OCI-LY7 (cell line): ENCODE measurements around the gene SFXN5.

Experiments used
- EZH2phosphoT487 ChIP-seq: fragments of 200-600 bp; sonication (generic); IDR thresholded peaks from 2 replicates; pipeline ENCODE4 v1.6.1; 2018; ENCODE audit warnings: low read depth, borderline replicate concordance, mild to moderate bottlenecking, mixed run types, antibody characterized with exemption, low read length, moderate library complexity, mixed read lengths
- TF ChIP-seq, protein P1 (sequence below): fragments of 200-600 bp; sonication (generic); conservative IDR thresholded peaks from 2 replicates; pipeline ENCODE4 v1.5.1; 2014; ENCODE audit warnings: mild to moderate bottlenecking, antibody characterized with exemption, low read length, moderate library complexity, mixed read lengths

- TF ChIP-seq, protein P1, sequence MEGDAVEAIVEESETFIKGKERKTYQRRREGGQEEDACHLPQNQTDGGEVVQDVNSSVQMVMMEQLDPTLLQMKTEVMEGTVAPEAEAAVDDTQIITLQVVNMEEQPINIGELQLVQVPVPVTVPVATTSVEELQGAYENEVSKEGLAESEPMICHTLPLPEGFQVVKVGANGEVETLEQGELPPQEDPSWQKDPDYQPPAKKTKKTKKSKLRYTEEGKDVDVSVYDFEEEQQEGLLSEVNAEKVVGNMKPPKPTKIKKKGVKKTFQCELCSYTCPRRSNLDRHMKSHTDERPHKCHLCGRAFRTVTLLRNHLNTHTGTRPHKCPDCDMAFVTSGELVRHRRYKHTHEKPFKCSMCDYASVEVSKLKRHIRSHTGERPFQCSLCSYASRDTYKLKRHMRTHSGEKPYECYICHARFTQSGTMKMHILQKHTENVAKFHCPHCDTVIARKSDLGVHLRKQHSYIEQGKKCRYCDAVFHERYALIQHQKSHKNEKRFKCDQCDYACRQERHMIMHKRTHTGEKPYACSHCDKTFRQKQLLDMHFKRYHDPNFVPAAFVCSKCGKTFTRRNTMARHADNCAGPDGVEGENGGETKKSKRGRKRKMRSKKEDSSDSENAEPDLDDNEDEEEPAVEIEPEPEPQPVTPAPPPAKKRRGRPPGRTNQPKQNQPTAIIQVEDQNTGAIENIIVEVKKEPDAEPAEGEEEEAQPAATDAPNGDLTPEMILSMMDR, result no peak
- TF ChIP-seq EZH2phosphoT487, result no peak
Measured at GRCh38 chr2:73104933-73105332, 33.4 kb upstream of the SFXN5 start.
